Middle frontal gyrus (tissue), 1 donor: ENCODE measurements around the gene SCARB1.

Source experiments
- DNase-seq: peaks from one replicate; pipeline ENCODE4 v3.0.0-alpha.2; 2015; ENCODE audit warnings: low spot score; ENCODE audit errors: extremely low spot score

The SCARB1 gene

DNA sequence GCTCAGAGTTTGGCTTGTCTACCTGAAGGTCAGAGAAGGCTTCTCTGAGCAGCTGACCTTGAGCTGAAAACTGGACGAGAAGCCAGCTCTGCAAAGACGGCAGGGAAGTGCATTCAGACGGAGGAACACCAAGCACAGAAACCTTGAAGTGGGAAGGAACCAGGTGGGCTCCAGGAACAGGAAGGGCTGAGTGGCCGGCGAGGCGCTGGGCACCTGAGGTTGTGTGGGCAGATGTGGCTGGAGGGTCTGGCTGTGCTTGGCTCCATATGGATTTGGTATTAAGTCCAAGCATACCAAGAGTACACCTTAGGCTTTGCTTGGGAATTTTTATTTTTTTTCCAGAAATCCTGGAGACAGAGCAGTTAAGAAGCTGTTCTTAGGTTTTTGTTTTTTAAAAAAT is 130.6 kb downstream of the SCARB1 start:
- DNase-seq: no peak

DNA sequence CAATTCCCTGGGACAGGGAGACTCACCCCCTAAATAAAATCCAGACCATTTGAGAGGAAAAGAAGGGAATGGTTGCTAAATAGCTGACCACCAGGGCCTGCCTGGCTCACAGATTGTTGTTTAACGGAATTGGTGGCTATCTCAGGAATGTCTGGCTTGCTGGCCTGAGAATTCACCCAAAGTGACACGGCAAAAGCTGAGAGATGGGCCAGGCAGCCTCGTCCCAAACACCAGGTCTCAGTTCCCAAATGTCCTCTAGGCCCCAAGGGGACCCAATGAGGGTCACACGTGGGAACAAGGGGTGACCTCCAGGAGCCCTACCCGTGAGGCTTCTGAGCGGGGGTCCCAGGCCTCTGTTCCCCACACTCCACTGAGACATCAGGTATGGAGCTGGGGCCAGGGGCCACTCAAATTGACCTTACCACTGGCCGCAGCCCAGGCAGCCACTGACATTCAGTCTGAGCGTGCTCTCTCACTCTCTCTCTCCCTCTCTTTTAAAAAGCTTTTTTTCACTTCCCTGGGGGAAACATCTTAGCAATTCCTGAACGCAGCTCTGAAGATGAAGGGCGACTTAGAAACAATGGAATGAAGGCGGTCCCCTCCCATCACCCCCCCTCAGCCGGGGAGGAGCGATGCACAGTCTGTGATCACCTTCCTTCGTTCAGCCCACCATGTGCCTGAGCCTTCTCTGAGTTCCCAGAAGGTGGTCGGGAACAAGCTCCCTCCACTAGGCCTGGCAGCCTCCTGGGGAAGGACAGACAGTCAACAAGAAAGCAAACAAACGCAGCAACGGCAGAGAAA is 131.2 kb downstream of the SCARB1 start:
- no peak for DNase-seq

DNA sequence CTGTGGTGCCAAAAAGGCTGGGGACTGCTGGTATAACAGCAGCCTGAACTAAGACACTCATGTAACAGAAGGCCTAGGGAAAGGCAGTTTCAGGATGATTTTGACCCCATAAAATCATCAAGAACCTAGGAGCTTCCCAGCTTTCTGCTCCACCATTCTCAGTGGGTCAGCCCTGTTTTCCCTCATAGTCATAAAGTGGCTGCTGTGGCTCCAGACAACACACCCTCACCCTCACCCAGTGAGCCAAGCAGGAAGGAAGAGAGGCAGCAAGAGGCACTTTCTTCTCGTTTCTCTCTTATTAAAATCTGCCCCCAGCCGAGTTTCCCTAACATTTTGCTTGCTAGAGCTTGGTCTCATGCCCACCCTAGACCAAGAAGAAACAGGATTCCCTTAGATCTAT is 131.8 kb downstream of the SCARB1 start:
- no peak for DNase-seq

DNA sequence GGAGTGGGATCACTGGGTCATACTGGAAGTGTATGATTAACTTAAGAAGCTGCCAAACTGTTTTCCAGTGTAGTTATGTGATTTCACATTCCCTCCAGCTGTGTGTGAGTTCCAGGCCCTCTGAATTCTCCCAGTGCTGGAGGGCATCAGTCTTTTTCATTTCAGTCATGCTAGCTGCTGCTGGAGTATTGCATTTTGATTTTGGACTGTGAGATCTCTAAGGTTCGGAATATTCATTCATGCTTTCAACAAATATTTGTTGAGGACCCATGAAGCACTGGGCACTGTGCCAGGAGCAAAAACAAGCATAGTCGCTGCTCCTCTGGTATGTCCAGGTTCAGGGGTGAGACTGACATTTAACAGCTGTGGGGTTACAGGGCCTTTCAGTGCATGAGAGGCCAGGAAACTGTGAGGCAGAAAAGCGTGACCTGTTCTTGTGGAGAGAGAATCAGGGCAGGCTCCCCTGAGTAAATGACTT is 133.2 kb downstream of the SCARB1 start:
- no peak for DNase-seq

DNA sequence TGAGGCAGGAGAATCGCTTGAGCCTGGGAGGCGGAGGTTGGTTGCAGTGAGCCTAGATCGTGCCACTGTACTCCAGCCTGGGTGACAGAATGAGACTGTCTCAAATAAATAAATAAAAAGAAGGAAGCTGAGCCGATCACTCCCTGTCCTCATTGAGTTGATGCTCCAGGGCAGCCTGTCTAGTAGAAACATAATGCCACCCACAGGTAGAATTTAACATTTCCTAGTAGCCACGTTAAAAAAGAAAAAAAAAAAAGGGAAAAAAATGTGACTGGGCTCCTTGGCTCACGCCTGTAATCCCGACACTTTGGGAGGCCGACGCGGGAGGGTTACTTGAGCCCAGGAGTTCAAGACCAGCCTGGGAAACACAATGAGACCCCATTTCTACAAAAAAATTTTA is 135.7 kb downstream of the SCARB1 start:
- no peak for DNase-seq

DNA sequence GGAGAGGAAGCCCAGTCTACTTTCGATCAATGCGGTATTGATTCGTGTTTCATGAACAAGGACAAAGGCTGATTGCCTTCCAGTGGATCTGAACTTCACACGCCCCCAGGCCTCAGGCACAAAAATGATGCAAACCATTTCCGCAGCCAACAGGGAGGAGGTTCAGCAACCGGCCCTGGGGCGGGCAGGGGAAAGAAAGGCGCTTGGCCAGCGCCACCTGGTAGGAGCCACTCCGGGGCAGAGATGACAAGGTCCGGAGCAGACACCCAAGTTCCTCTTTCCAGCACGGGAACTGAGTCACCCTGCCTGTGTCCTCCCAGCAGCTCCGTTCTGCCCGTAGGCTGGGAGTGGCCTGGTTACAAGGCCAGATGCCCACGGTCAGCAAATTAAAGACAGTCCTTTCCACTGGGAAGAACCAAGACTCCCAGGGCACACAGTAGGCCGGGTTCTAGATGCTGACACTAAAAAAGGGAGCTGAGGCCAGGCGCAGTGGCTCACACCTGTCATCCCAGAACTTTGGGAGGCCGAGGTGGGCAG is 136.3 kb downstream of the SCARB1 start:
- peak; percentile 34 for DNase-seq
